Glomerular visceral epithelial cell (primary cell): ENCODE measurements around the gene GDPD4.
A peak's percentile ranks its signal among the peaks of the same experiment; 100 is the strongest.

Experiments used
- DNase-seq: peaks from one replicate; pipeline ENCODE4 v3.0.0-alpha.2; 2016; ENCODE audit errors: extremely low spot score

Gene GDPD4

DNA sequence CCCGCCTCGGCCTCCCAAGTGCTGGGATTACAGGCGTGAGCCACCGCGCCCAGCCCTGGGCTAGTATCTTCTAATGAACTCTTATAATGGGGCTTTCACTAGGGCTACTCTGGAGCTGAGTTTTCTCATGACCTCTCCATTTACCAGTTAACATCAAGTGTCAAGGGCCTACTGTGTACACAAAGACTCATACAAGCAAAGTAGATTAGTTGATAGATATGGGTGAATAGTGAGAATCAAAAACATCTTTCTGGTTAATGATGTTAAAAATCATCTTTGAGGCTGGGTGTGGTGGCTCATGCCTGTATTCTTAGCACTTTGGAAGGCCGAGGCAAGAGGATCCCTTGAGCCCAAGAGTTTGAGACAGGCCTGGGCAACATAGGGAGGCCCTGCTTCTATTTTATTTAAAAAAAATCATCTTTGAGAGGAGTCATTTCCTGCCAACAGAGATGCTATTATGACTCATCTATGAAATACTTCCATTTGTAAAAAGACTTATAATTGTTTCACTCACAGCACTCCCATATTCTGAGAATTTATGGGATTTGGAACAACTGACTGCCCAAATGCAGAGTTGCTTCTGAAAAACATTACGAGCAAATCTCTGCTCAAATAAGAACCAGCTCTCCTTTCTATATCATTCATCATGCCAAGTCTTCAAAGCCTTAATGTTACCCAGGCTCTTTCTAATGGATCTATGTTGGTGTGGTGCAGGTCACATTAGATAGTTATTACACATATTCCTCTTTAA, 57.0 kb downstream of the GDPD4 start:
- DNase-seq, result peak; percentile 25

DNA sequence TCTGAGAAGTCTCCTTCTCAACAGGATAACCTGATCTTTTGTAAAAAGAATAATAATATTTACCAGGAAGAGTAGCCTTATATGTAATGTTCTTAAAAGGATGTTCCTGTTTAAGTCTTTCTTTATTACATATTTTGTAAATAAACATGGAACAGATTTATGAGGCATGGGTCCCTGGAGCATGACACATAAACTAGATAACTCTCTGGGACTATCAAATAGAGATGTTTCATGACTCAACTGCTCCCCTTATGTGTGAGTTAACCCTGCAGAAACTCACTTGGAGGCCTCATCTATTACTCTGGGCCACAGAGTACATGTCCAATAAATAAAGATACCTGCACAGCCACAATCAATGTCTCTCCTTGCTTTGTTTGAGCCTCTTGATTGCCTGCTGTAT, 64.6 kb downstream of the GDPD4 start:
- no peak for DNase-seq

DNA sequence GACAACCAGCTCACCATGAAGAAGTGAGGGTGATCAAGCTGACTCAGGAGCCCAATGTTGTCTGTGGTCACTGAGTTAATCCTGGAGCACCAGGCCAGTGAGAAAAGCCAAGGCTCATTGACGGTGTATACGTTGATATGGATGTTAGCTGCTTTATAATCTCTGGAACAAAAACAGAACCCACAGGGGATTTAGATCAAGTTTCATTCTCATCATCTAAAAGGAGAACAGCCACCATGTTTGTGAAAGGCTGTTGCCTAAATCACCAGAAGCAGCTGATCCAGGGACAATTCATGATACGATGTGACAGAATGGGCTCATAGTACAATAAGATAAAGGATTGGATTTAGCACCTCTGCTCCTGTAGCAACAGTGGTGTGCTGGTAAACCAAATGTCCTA, 68.5 kb downstream of the GDPD4 start:
- no peak for DNase-seq

GRCh38 chr11:77232242-77232641, 69.2 kb downstream of the GDPD4 start:
- DNase-seq, result no peak

DNA sequence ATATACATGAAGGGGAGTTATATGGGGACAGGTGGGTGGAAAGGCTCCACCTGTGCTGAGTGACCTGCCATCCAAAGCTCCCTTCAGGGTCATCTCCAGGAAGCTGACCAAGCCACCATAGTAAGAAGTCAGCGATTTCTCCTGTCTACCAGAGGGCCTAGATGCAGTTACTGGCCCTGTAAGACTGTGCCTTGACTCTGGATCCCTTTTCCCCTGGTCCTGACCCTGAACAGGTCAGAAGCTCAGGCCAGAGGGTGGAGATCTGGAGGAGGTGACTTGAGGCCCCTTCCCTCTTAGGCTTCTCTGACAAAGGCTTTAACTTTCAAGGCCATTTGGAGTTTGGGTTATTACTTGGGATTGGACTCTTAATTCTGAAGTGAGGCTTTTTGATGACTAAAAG, 69.7 kb downstream of the GDPD4 start:
- no peak for DNase-seq

- DNase-seq, result no peak
These were observed 70.4 kb downstream of the GDPD4 start for GRCh38 chr11:77230878-77231605.

DNA sequence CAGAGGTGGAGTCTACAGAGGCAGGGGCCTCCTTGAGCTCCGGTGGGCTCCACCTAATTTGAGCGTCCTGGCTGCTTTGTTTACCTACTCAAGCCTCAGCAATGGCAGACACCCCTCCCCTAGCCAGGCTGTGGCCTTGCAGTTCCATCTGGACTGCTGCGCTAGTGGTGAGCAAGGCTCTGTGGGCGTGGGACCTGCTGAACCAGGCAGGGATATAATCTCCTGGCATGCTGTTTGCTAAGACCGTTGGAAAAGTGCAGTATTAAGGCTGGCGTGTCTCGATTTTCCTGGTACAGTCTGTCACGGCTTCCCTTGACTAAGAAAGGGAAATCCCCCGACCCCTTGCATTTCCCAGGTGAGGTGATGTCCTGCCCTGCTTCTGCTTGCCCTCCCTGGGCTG, 77.7 kb downstream of the GDPD4 start:
- DNase-seq, result no peak

DNA sequence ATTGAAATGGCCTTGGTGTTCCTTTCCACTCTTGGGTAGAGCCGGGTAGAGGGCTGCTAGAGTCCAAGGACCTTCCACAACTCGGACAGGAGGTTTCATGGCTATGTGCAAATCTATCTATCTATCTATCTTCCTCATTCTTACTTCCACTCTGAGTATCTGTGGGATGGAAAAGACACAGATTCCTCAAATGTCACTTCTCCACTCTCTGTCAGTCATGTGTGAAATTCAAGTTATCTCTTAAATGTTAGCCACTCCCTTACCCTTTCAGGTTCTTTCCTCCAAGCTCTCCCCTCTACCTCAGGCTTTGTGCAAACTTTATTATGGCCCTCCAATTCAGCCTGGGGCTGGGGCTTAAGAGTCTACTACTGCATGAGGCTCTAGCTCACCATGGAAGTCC, 84.3 kb downstream of the GDPD4 start:
- DNase-seq, result no peak

- no peak for DNase-seq
These were observed 86.4 kb downstream of the GDPD4 start for GRCh38 chr11:77215106-77215505.

GRCh38 chr11:77214557-77214956, 86.9 kb downstream of the GDPD4 start:
- no peak for DNase-seq

DNA sequence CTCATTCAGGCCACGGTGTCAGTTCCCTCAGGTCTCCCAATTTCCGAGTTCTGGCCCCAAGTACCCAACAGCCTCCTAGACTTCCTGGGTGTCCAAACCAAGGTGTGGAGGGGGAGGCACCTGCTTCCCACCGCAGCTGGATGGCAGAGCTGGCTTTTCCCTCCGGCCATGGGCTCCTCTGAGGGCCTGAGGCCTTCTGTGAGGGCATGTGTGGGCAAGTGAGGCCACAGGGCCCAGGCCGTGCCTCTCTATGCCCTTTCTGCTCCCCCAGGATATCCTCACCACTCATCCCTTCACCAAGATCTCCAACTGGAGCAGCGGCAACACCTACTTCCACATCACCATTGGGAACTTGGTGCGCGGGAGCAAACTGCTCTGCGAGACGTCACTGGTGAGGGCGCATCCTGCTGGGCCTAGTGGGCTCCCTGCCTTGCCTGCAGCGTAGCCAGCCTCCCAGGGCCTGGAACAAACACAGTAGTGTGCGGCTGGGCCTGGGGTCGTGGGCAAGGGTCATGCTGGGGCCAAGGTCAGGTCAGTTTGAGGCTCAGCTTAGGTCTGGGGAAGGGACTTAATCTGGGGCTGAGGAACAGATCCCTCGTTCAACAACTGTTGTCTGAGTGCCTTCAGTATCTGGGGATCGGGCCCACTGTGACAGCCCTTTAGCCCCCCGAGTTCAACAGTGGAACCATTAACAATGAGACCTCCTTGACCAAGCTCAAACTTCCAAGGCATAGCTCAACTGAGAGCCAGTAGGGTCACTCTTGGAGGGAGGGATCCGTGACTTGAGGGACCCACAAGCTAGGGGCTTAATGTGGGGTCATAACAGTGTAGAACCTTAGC, 87.7 kb downstream of the GDPD4 start:
- DNase-seq, result no peak

GRCh38 chr11:77213029-77213579, 88.4 kb downstream of the GDPD4 start:
- DNase-seq, result no peak

DNA sequence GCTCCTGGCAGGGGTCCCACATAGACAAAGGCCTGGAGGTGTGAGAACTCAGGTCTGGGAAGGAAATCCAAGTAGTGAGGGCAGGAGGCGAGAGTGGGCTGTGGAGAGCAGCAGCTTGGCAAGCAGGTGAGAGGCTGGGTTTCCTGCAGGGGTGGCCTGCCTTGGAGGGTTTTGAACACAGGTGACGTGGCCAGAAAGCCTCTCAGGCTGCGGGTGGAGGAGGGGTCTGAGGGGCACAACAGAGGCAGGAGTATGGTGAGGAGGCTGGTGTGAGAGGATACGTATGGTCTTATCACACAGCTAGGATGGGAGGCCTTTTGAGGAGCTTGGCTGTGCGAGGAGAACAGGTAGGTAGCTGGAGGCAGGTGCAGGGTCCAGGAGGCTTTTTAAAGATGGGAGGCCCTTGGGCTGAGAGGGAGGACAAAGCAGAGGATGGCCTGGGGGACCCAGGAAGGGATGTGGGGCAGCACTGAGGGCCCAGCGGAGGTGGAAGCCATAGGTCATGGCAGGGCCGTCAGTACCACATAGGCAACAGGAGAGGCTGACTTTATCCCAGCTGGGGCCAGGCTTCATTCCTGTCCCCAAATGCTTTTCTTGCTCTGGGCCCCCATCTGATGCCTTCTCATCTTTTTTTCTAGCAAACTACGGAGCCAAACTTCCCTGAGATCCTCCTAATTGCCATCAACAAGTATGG, 89.0 kb downstream of the GDPD4 start:
- no peak for DNase-seq

DNA sequence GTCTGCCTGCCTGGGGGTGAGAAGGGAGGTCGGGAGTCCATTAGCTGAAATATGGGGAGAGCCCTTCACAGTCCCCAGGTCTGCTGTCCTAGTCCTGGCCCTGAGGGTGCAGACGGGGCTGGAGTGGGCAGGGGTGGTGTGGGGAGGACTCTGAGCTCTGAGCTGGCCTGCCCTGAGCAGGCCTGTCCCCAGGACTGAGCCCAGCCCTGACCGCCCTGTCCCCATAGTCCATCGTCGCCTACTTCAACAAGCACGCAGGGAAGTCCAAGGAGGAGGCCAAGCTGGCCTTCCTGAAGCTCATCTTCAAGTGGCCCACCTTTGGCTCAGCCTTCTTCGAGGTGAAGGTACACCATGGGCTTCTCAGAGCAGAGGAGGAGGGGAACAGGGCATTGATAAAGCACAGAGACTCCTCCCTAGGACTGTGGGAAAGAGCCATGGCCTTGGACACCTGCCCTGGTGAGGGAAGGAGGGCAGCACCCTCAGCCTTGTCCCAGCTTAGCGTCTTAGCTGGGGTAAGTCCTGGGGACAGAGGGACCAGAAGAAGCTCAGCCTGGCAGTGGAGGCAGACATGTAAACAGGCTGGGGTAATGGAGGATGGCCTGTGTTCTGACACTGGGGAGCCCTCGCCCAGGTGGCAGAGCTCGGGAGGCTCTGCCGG, 89.8 kb downstream of the GDPD4 start:
- DNase-seq, result no peak

DNA sequence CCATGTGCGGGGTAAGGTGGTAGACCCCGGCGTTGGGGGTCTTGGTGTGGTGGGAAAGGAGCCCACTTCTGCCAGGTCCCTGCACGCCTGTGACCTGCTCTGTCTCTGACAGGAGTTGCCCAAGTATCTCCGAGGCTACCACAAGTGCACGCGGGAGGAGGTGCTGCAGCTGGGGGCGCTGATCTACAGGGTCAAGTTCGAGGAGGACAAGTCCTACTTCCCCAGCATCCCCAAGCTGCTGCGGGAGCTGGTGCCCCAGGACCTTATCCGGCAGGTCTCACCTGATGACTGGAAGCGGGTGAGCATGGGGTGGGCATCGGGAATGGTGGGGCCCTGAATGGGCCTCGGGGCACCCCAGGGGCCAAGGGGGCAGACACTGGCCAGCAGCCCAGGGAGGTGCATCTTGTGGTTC, 90.4 kb downstream of the GDPD4 start:
- DNase-seq, result no peak

GRCh38 chr11:77209663-77210062, 91.8 kb downstream of the GDPD4 start:
- no peak for DNase-seq

DNA sequence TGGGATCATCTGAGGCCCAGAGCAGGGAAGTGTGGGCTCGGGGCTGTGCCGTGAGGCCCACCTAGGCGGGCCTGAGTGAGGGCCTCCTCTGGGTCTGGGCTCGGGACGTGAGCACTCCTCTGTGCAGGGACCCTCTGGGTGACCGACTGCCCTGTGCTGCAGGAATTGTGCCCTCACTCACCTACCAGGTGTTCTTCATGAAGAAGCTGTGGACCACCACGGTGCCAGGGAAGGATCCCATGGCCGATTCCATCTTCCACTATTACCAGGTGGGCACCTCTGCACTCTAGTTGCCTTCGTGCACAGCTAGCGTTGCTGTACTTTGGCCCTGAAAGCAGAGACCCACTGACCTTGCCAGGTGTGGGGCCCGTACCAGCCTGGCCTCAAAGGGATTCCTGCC, 93.0 kb downstream of the GDPD4 start:
- DNase-seq, result no peak

GRCh38 chr11:77207618-77208313, 93.7 kb downstream of the GDPD4 start:
- no peak for DNase-seq

GRCh38 chr11:77207019-77207485, 94.4 kb downstream of the GDPD4 start:
- no peak for DNase-seq

- DNase-seq, result no peak
These were observed 95.0 kb downstream of the GDPD4 start for GRCh38 chr11:77206264-77207018.
